NCI-H748 treated with DMSO at 0.1 percent for 48 hours (cell line): ENCODE measurements around the gene HDX.
"Not testable (repeated sequence)": the region's sequence is repeated elsewhere in the genome, so short reads cannot be mapped to it uniquely, and the experiment has no call there.

Source experiments
- DNase-seq: peaks from one replicate; lab custom pipeline; 2025; lab: John Stamatoyannopoulos, UW

The HDX gene

GRCh38 chrX:84339507-84340364 is 162.5 kb downstream of the HDX start:
- peak; percentile 42 for DNase-seq

GRCh38 chrX:84336646-84337045 is 165.6 kb downstream of the HDX start:
- DNase-seq, result no peak

GRCh38 chrX:84335121-84335520 is 167.1 kb downstream of the HDX start:
- no peak for DNase-seq

- no peak for DNase-seq
Measured at GRCh38 chrX:84322083-84322827, 180.0 kb downstream of the HDX start.

- DNase-seq, result no peak
Measured at GRCh38 chrX:84320614-84321013, 181.6 kb downstream of the HDX start.

- no peak for DNase-seq
Measured at GRCh38 chrX:84320023-84320422, 182.2 kb downstream of the HDX start.

- no peak for DNase-seq
Measured at GRCh38 chrX:84318661-84319060, 183.6 kb downstream of the HDX start.

- DNase-seq, result not testable (repeated sequence)
Measured at GRCh38 chrX:84315946-84316345, 186.3 kb downstream of the HDX start.
